Kidney (tissue), 14 donors: ENCODE measurements around the gene SPEM1. TPM values are rescaled to one million over a fixed set of nuclear protein-coding genes. Genes with fewer than 3 reads are reported as not detected.

ENCODE experiments used
- DNase-seq, 5 donors: peaks; one replicate each; pipeline ENCODE4 v3.0.0-alpha.2; 2013 to 2020
- FAIRE-seq: peaks from 2 replicates; lab custom pipeline; 2012; peaks lifted over from hg19 to GRCh38; lab: Jason Lieb, UNC
- H3K27ac ChIP-seq, 2 donors: one replicate each; pipeline ENCODE4 v1.7.0; 2013; ENCODE audit warnings: low read depth in 2 of 2, low read length in 2 of 2, inconsistent platforms in 1 of 2
- H3K27me3 ChIP-seq: one replicate; pipeline ENCODE4 v1.7.1; 2013; ENCODE audit warnings: low read length, inconsistent platforms; ENCODE audit not compliant: control insufficient read depth, insufficient read depth
- H3K36me3 ChIP-seq, 3 donors: one replicate each; pipeline versions ENCODE4 v1.7.0 to v1.7.1; 2013; ENCODE audit warnings: low read length in 3 of 3, control low read depth in 1 of 3, inconsistent platforms in 1 of 3; ENCODE audit not compliant: insufficient read depth in 3 of 3, control insufficient read depth in 2 of 3
- H3K4me1 ChIP-seq, 3 donors: one replicate each; pipeline versions ENCODE4 v1.7.0 to v1.7.1; 2013; ENCODE audit warnings: low read length in 3 of 3, inconsistent platforms in 1 of 3, low read depth in 1 of 3; ENCODE audit not compliant: control insufficient read depth in 2 of 3, insufficient read depth in 2 of 3
- H3K4me3 ChIP-seq, 3 donors: one replicate each; pipeline versions ENCODE4 v1.7.0 to v1.8.1; 2013; ENCODE audit warnings: low read length in 3 of 3, control low read depth in 1 of 3, inconsistent platforms in 1 of 3
- H3K9ac ChIP-seq, 3 donors: one replicate each; pipeline versions ENCODE4 v1.7.0 to v1.7.1; 2013; ENCODE audit warnings: low read length in 3 of 3, control low read depth in 1 of 3, inconsistent platforms in 1 of 3
- H3K9me3 ChIP-seq, 3 donors: one replicate each; pipeline versions ENCODE4 v1.7.0 to v1.7.1; 2013; ENCODE audit warnings: low read length in 3 of 3, control low read depth in 1 of 3, inconsistent platforms in 1 of 3; ENCODE audit not compliant: control insufficient read depth in 2 of 3, insufficient read depth in 1 of 3
- CTCF ChIP-seq: IDR thresholded peaks from 3 replicates; pipeline ENCODE4 v1.5.1; 2012; ENCODE audit warnings: mild to moderate bottlenecking, moderate library complexity, borderline replicate concordance; ENCODE audit not compliant: insufficient read depth; ENCODE audit errors: extremely low read depth
- intact Hi-C: fragments of 100-400 bp; cut with DNase I; formaldehyde crosslinking; loops from one replicate; pipeline ENCODE4 v1.11.1; 2022
- polyA plus RNA-seq: library from polyadenylated mRNA; stranded (reverse); fragments of 350-450 nt; fragmentation: Illumina TruSeq; extraction: RNeasy Lipid Tissue Mini Kit (QIAGEN cat#74804); gene quantifications from one replicate; pipeline ENCODE4 v1.2.3, GENCODE V29; 2014; ENCODE audit warnings: low read depth, low replicate concordance; ENCODE audit not compliant: insufficient read depth
- total RNA-seq: library from RNA; stranded (reverse); fragmentation: NEBNext Ultra II Directional; extraction: Animal tissue kit (Norgen Biotek cat#: 25700); gene quantifications from one replicate; pipeline ENCODE4 v1.2.1, GENCODE V29; 2021
- donor health status: control.
- donor health status: control.
- donor health status: control.
- donor health status: control.
- donor health status: control.
- donor health status: DM: yes; HTN: yes; CAD: no.
- donor health status: Normal renal cell carcinoma (clear cell type).

The SPEM1 gene
- total and polyA plus RNA-seq, 2 donors from 2014 or later: not detected

- Histone ChIP-seq H3K4me1 (peaks cover 0 to 5% (median 4%) of the 10 kb centered on the region in 3 donors), H3K27ac (peak overlapping the region; percentile 8 to 43), H3K4me3 (peak overlapping the region; percentile 4 to 52 (median 20)), H3K9me3 (no peaks in the 10 kb centered on the region), H3K36me3 (no peaks in the 10 kb centered on the region), H3K9ac (peak overlapping the region in 1 of 3 donors; percentile 12), H3K27me3 (peaks cover 8% of the 10 kb centered on the region)
- no peak for FAIRE-seq
- intact Hi-C loops: no loop called here
- no peak for TF ChIP-seq CTCF
- peak in 2 of 5 donors; percentile 17 to 64 for DNase-seq
Observed at GRCh38 chr17:7445619-7445968, 25.5 kb downstream of the SPEM1 start.

GRCh38 chr17:7448461-7448860 lies 28.3 kb downstream of the SPEM1 start:
- H3K9ac ChIP-seq: no peak overlapping the region
- H3K36me3 ChIP-seq: no peaks in the 10 kb centered on the region
- H3K9me3 ChIP-seq: no peaks in the 10 kb centered on the region
- DNase-seq: no peak
- peaks cover 8% of the 10 kb centered on the region for H3K27me3 ChIP-seq
- no peak for FAIRE-seq
- intact Hi-C loops: no loop called here
- H3K27ac ChIP-seq: no peak overlapping the region
- no peak overlapping the region for H3K4me3 ChIP-seq
- H3K4me1 ChIP-seq: peaks cover 0 to 3% (median 3%) of the 10 kb centered on the region in 3 donors
- TF ChIP-seq CTCF: no peak

- FAIRE-seq (no peak), DNase-seq (no peak)
- H3K27me3 ChIP-seq: no peaks in the 10 kb centered on the region
- peaks cover 0 to 6% (median 3%) of the 10 kb centered on the region in 3 donors for H3K36me3 ChIP-seq
- intact Hi-C loops: no loop called here
- H3K4me3 ChIP-seq: no peak overlapping the region
- peaks cover 0 to 3% (median 0%) of the 10 kb centered on the region in 3 donors for H3K4me1 ChIP-seq
- no peak for TF ChIP-seq CTCF
- H3K9me3 ChIP-seq: no peaks in the 10 kb centered on the region
- no peak overlapping the region for H3K27ac ChIP-seq
- H3K9ac ChIP-seq: no peak overlapping the region
Observed at GRCh38 chr17:7459961-7460545, 39.9 kb downstream of the SPEM1 start.
